GM12864 (cell line): ENCODE results near the gene MAN1B1.
A peak's percentile ranks its signal among the peaks of the same experiment; 100 is the strongest.

Source experiments
- DNase-seq: peaks from one replicate; pipeline ENCODE4 v3.0.0-alpha.2; 2011; ENCODE audit warnings: low read depth
- H3K4me3 ChIP-seq: 2 replicates; pipeline ENCODE4 v1.5.1; 2011; ENCODE audit warnings: mild to moderate bottlenecking, low read depth, low read length, control low read depth
- TF ChIP-seq, protein P1 (sequence below): IDR thresholded peaks from 2 replicates; pipeline ENCODE4 v1.5.1; 2011; ENCODE audit warnings: low read depth, mild to moderate bottlenecking, moderate library complexity, low read length, control low read depth, inconsistent platforms; ENCODE audit errors: missing control alignments

The MAN1B1 gene

GRCh38 chr9:137077758-137078693, 8.8 kb upstream of the MAN1B1 start:
- H3K4me3 ChIP-seq, result peak overlapping the region; percentile 86
- no peak for DNase-seq
- TF ChIP-seq, protein P1, sequence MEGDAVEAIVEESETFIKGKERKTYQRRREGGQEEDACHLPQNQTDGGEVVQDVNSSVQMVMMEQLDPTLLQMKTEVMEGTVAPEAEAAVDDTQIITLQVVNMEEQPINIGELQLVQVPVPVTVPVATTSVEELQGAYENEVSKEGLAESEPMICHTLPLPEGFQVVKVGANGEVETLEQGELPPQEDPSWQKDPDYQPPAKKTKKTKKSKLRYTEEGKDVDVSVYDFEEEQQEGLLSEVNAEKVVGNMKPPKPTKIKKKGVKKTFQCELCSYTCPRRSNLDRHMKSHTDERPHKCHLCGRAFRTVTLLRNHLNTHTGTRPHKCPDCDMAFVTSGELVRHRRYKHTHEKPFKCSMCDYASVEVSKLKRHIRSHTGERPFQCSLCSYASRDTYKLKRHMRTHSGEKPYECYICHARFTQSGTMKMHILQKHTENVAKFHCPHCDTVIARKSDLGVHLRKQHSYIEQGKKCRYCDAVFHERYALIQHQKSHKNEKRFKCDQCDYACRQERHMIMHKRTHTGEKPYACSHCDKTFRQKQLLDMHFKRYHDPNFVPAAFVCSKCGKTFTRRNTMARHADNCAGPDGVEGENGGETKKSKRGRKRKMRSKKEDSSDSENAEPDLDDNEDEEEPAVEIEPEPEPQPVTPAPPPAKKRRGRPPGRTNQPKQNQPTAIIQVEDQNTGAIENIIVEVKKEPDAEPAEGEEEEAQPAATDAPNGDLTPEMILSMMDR, result no peak

DNA sequence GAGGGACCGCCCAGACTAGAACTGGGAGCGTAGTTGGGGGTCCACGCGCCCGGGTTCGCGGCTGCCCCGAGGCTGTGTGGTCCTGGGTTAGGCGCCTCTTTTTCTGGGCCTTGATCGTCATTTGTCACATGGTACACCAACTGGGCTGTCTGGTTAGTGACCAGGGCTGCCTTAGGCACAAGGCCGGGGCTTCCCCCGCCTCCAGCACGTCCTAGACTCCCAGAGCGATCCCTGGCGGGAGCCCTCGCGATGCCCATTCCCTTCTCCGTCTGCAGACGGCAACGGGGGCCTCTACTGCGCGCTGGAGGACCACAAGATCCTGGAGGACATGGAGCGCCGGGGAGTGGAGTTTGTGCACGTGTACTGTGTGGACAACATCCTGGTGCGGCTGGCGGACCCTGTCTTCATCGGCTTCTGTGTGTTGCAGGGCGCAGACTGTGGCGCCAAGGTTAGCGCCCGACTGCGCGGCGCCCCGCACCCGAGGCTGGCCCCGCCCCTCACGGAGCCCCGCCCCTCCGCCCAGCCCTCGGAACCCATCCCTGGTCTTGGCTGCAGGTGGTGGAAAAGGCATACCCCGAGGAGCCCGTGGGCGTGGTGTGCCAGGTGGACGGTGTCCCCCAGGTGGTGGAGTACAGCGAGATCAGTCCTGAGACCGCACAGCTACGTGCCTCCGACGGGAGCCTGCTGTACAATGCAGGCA, 7.9 kb upstream of the MAN1B1 start:
- DNase-seq, result no peak
- TF ChIP-seq, protein P1, result no peak
- peak overlapping the region; percentile 86; the same call in 1 of the 2 replicates for H3K4me3 ChIP-seq

DNA sequence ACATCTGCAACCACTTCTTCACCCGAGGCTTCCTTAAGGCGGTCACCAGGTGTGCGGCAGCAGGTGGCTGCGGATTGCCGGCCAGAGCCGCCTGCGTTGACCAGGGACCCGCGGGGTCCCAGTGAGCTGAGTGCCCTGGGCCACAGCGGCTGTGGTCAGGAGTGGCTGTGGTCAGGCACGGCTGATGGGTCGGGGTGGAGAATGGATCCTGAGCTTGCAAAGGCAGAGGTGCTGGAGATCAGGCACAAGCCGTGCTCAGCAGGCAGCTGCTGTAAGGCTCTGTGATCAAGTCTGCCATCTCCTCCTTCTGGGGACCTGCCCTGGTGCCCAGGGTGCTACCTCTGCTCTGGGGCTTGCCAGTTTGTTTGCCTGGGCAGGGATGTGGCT, 7.4 kb upstream of the MAN1B1 start:
- no peak overlapping the region for H3K4me3 ChIP-seq
- TF ChIP-seq, protein P1, result no peak
- no peak for DNase-seq

GRCh38 chr9:137080260-137081122, 6.3 kb upstream of the MAN1B1 start:
- H3K4me3 ChIP-seq, result no peak overlapping the region
- TF ChIP-seq, protein P1, result no peak

GRCh38 chr9:137082222-137082924, 4.4 kb upstream of the MAN1B1 start:
- TF ChIP-seq, protein P1, result no peak
- no peak overlapping the region for H3K4me3 ChIP-seq
- DNase-seq, result no peak

More at GRCh38 chr9:137080260-137081122, 6.3 kb upstream of the MAN1B1 start:
- DNase-seq, result no peak

GRCh38 chr9:137082925-137083290, 3.9 kb upstream of the MAN1B1 start:
- DNase-seq, result no peak
- H3K4me3 ChIP-seq, result no peak overlapping the region
- TF ChIP-seq, protein P1, result no peak
